HG03064 (cell line): ENCODE results near the gene MAP2K4.
"Not testable (repeated sequence)": the region's sequence is repeated elsewhere in the genome, so short reads cannot be mapped to it uniquely, and the experiment has no call there.

Source experiments
- ATAC-seq: cut with Tn5 transposase; IDR thresholded peaks from one replicate; pipeline ENCODE4 v1.9.1; 2021; ENCODE audit warnings: low read depth; ENCODE audit not compliant: unreplicated experiment

Gene MAP2K4

DNA sequence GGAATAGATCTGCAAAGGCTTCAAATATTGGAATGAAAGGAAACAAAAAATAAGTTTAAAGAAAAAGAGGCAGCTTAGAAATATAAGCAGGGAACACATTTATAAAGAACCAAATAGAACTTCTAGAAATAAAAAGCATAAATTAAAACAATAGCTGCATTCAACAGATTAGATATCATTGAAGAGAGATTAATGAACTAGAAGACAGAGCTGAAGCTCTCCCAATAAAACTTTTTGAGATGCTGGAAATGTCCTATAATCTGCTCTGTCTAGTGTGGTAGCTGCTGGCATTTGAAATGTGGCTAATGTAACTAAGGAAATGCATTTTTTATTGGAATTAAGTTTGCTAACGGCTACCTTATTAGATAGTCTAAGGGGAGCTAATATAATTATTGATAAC, 115.6 kb downstream of the MAP2K4 start:
- no peak for ATAC-seq

DNA sequence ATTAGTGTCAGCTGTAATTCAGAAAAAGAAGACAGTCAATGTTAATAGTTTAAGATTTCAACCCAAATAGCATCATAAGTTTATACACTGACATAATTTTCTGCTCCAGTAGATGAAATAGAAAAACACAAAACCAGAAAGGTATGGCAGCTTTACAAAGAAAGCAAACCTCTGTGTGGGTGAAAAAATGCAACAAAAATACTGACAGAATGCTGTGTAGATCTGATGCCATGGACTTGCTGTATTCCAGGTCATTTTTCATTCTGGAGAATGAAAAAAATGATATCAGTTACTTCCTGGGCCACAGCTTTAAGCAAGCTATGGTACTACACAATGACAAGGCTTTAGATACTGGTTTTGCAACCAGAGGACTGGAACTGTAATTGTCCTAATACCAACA, 116.0 kb downstream of the MAP2K4 start:
- no peak for ATAC-seq

DNA sequence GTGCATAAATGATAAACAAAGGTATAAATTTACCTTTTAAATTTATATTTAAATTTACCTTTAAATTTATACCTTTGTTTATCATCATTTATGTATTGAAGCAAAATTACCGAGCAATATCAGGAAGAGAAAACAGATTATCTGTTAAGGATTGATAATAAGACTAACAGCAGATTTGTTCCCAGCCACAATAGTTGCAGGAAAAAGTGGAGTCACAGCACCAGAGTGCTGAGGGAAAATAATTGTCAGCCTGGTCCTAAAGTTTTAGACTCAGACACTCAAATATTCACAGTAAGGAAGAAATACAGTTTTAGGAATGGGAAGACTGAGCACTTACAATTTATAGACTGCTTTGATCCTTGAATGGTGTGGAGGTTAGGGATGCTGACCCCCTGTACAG, 117.2 kb downstream of the MAP2K4 start:
- no peak for ATAC-seq

GRCh38 chr17:12140685-12141084, 120.0 kb downstream of the MAP2K4 start:
- no peak for ATAC-seq

DNA sequence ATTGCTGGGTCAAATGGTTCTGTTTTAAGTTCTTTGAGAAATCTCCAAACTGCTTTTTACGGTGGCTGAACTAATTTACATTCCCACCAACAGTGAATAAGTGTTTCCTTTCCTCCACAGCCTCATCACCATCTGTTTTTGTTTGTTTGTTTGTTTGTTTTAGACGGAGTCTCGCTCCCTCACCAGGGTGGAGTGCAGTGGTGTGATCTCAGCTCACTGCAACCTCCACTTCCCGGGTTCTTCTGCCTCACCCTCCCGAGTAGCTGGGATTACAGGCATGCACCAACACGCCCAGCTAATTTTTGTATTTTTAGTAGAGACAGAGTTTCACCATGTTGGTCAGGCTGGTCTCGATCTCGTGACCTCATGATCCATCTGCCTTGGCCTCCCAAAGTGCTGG, 141.5 kb downstream of the MAP2K4 start:
- not testable (repeated sequence) for ATAC-seq

GRCh38 chr17:12164085-12164484, 143.4 kb downstream of the MAP2K4 start:
- no peak for ATAC-seq

DNA sequence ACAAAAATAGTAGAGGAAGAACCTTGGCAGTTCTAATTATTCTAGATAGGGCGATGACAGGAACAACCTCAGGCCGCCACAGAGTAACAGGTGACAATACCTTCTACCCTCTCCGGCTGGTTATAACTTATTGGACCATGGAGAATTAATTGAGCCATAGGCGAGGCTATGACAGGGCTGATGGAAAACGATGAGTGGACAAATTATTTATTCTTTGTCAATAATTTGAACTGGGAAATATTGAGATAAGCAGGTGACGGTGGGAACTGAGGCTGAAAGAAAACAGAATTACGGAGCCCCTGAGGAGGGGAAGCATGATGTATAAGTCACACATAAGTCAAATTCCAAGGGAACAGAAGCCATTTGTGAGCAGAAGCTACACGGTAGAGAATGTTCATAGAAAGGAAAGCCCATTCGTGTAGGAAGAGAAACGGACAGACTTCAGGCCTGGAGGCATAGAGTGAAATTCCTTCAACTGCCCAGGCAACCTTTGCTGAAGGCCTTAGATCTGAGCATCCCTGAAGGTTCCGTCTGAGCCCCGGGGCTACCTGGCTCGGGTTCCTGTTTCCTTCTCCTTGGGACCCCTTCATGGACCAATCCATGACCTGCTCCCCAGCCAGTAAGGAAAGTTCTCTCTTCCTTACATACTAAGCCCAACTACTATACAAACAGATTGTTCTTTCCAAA, 158.1 kb downstream of the MAP2K4 start:
- no peak for ATAC-seq

- ATAC-seq = no peak
Measured at GRCh38 chr17:12180644-12181261, 160.1 kb downstream of the MAP2K4 start.

DNA sequence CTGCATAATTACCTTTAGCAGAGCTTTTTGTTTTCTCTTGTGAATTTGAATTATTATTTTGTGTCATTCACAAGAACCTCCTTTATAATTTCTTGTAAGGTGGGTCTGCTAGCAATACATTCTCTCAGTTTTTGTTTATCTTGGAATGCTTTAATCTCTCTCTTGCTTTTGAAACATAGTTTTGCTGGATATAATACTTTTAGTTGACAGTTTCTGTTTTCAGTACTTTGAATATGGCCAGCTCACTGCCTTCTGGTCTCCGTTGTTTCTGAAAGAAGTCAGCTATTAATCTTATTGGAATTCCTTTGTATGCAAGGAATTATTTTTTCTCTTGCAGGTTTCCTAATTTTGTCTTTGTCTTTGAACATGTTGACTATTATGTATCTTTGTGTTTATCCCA, 167.0 kb downstream of the MAP2K4 start:
- no peak for ATAC-seq

DNA sequence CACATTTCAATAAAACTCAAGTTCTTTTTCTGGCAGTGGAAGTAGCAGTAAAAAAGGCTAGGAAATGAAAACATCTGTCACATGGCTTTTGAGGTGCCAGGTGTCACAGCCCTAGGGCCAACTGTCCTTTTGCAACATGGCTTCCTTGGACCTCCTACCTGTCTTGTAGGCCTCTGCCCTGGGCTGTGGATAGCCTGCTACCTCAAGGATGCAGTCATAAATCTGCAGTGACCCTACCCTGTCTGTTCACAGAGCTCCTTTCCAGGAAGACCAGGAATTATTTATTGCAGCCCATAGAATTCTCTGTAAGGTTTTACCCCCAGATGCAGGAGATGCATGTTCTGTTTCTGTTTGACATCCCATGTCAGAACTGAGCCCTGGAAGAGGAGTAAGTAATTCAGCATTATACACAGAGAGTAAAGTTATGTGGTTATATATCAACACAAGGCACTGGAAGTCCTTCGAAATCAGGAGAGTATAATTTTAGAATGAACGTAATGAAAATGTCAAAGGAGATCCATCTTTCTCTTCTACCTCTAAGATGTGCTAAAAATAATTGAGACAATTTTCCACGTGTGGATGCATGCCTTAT, 172.6 kb downstream of the MAP2K4 start:
- ATAC-seq = no peak
